Right lung (tissue), 10 donors: ENCODE results near the gene HSP90B1. TPM values are rescaled to one million over a fixed set of nuclear protein-coding genes. Genes with fewer than 3 reads are reported as not detected.

Experiments
- DNase-seq, 2 donors: peaks; one replicate each; pipeline ENCODE4 v3.0.0-alpha.2; 2013
- long read RNA-seq, 8 donors: transcript quantifications; one replicate each; lab custom pipeline, GENCODE V29; 2026
- polyA plus RNA-seq, 5 donors: library from polyadenylated mRNA; unstranded; fragments of 120-200 nt; gene quantifications; one replicate each; pipeline versions ENCODE4 v1.2.1 to v1.2.3, GENCODE V29; 2013; ENCODE audit warnings: inconsistent platforms in 1 of 5, low replicate concordance in 1 of 5; ENCODE audit not compliant: insufficient read length in 5 of 5, insufficient read depth in 1 of 5

The HSP90B1 gene
- polyA plus RNA-seq, result 100 to 1,000 TPM; 664 to 884 (median 802) TPM
- long read RNA-seq, donor 1, transcript HSP90B1-201 (18 exons, 2,858 nt), result major isoform, 52 of 654 reads
- long read RNA-seq, donor 1, transcript HSP90B1-204 (2 exons, 839 nt), result minor isoform, 16 of 654 reads
- long read RNA-seq, donor 1, partial matches to known transcripts, result 512 of 654 reads
- long read RNA-seq, donor 1, other reads (novel, unspliced or antisense), result 67 of 654 reads
- long read RNA-seq, donor 2, transcript HSP90B1-201 (18 exons, 2,858 nt), result major isoform, 49 of 271 reads
- long read RNA-seq, donor 2, partial matches to known transcripts, result 207 of 271 reads
- long read RNA-seq, donor 2, other reads (novel, unspliced or antisense), result 13 of 271 reads
- long read RNA-seq, donor 3, transcript HSP90B1-201 (18 exons, 2,858 nt), result major isoform, 51 of 591 reads
- long read RNA-seq, donor 3, transcript HSP90B1-204 (2 exons, 839 nt), result minor isoform, 8 of 591 reads
- long read RNA-seq, donor 3, partial matches to known transcripts, result 497 of 591 reads
- long read RNA-seq, donor 3, other reads (novel, unspliced or antisense), result 32 of 591 reads
- long read RNA-seq, donor 4, transcript HSP90B1-201 (18 exons, 2,858 nt), result major isoform, 22 of 329 reads
- long read RNA-seq, donor 4, transcript HSP90B1-204 (2 exons, 839 nt), result minor isoform, 5 of 329 reads
- long read RNA-seq, donor 4, partial matches to known transcripts, result 295 of 329 reads
- long read RNA-seq, donor 4, other reads (novel, unspliced or antisense), result 5 of 329 reads
- long read RNA-seq, donor 5, transcript HSP90B1-204 (2 exons, 839 nt), result minor isoform, 7 of 683 reads
- long read RNA-seq, donor 5, transcript HSP90B1-201 (18 exons, 2,858 nt), result major isoform, 58 of 683 reads
- long read RNA-seq, donor 5, partial matches to known transcripts, result 566 of 683 reads
- long read RNA-seq, donor 5, other reads (novel, unspliced or antisense), result 49 of 683 reads
- long read RNA-seq, donor 6, transcript HSP90B1-201 (18 exons, 2,858 nt), result major isoform, 52 of 529 reads
- long read RNA-seq, donor 6, transcript HSP90B1-204 (2 exons, 839 nt), result minor isoform, 8 of 529 reads
- long read RNA-seq, donor 6, partial matches to known transcripts, result 437 of 529 reads
- long read RNA-seq, donor 6, other reads (novel, unspliced or antisense), result 32 of 529 reads
- long read RNA-seq, donor 7, transcript HSP90B1-201 (18 exons, 2,858 nt), result major isoform, 95 of 393 reads
- long read RNA-seq, donor 7, partial matches to known transcripts, result 246 of 393 reads
- long read RNA-seq, donor 7, other reads (novel, unspliced or antisense), result 50 of 393 reads
- long read RNA-seq, donor 8, transcript HSP90B1-201 (18 exons, 2,858 nt), result major isoform, 14 of 113 reads
- long read RNA-seq, donor 8, partial matches to known transcripts, result 89 of 113 reads
- long read RNA-seq, donor 8, other reads (novel, unspliced or antisense), result 7 of 113 reads

DNA sequence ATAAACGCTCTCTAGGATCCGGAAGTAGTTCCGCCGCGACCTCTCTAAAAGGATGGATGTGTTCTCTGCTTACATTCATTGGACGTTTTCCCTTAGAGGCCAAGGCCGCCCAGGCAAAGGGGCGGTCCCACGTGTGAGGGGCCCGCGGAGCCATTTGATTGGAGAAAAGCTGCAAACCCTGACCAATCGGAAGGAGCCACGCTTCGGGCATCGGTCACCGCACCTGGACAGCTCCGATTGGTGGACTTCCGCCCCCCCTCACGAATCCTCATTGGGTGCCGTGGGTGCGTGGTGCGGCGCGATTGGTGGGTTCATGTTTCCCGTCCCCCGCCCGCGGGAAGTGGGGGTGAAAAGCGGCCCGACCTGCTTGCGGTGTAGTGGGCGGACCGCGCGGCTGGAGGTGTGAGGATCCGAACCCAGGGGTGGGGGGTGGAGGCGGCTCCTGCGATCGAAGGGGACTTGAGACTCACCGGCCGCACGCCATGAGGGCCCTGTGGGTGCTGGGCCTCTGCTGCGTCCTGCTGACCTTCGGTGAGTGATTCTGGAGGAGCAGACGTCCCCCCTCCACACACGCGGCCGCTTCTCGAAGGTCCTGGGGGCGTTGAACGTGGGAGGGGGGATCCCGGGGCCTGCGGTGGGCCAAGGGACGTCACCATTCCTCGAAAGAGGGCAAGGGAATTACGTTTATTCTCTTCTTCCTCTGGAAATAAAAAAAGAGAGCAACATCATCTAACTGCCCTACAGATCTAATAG, at the start of gene HSP90B1:
Gene HSP90B1, plus strand, starts transcription at position 377 of the 753 bp plus-strand sequence. Its CDS starts 106 bp downstream, at position 483.
- DNase-seq, result peak; percentile 99 to 100

DNA sequence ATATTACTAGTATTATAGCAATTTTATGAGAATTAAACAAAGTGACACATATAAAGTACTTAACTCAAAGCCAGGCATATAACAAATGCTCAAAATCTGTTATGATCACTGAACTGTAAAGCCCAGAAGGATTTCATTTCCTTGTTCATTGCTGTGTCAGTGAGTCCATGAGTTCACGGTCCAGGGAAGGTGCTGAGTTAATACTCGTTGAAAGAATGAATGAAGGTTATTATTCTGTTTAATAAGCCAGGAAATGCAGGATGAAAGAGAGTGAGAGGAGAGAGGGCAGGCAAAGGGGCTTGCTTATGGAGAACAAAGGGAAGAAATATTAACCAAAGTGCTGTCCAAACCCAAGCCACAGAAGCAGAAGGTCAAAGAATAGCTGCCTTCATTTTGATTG, 48.9 kb upstream of the HSP90B1 start:
- no peak for DNase-seq

- DNase-seq, result no peak
Observed at GRCh38 chr12:103882861-103883596, 47.2 kb upstream of the HSP90B1 start.

DNA sequence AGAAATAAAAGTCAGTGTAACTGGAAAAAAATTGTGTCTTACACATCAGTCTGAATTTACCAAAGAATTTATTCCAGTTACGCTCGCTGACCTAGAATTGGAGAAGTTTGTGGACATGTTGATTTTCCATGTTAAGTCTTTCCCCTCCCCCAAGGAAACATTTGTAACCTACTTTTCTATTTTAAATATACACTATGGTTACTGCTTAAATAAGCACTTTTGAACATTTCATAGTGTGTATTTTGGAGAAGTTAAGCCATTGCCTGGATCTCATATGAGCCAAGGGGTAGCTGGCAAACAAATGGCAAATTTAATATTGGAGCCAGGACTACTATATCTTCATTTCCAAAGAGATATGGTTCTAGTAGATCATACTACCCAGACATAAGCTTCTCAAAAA, 46.3 kb upstream of the HSP90B1 start:
- DNase-seq, result no peak

DNA sequence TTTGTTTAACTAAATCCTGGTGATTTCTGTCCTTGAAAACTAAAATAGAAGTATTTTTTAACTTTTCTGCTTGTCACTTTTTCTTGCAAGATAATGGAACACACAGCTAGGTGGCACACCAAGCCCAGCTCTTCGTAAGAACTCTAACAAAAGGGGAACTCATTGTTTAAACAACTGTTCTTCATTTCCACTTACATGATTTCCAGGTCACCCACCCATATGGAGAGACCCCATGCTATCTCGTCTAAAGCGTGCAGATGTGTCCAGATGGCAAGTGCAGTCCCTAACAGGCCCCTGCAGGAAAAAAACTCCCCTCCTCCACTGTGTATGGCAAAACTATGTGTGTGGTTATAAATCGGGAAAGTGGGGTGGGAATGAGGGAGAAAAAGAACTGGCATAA, 45.9 kb upstream of the HSP90B1 start:
- peak in 1 of 2 donors; percentile 14 for DNase-seq

GRCh38 chr12:103886195-103886797, 43.9 kb upstream of the HSP90B1 start:
- no peak for DNase-seq

GRCh38 chr12:103887738-103888137, 42.5 kb upstream of the HSP90B1 start:
- no peak for DNase-seq

- no peak for DNase-seq
Observed at GRCh38 chr12:103897316-103897715, 32.9 kb upstream of the HSP90B1 start.

DNA sequence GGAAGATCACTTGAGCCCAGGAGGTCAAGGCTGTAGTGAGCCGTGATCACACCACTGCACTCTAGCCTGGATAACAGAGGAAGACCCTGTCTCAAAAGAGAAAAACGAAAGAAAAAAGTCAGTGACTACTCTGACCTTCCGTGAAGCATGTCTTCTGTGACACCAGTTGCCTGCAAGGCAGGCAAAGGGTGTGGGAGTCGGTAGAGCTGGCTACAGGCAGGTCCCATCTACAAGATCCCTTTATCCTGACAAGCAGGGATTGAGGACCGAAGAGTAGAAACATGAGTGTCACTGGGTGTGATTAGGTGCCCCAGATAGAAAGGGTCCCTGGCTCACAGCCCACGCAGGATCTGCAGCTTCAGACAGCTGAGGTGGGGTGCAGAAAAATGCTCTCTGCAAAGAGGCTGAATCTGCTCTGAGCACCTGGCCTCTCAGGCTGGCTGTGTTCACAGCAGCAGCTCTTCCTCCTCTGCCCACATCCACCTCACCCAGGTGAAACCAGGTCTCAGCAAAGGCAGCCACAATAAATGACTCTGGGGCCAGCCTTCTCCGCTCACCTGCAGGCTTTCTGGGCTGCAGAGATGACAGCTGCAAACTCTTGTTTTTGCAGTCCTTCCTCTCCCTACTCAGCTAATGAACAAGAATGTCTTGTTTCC, 28.6 kb upstream of the HSP90B1 start:
- DNase-seq, result no peak

DNA sequence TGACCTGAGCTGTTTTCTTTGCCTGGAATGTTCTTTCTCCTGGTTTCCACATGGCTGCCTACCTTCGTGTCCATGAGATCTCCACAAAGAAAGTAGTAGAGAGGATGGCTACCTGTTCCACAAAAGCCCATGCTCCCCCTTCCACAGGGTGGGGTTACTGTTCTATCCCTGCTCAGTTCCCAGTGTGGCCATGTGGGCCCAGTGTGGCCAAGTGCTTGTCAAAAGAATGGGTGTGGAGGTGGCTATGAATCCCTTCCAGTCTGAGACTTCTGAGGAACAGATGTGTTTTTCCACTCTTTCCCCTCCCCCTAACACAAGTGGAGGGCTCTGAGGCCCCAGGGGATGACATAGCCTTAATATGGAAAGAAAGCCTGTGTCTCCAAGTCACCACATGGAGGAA, 26.2 kb upstream of the HSP90B1 start:
- DNase-seq, result no peak

- DNase-seq, result no peak
Observed at GRCh38 chr12:103905730-103906349, 24.4 kb upstream of the HSP90B1 start.

GRCh38 chr12:103908246-103908541, 22.0 kb upstream of the HSP90B1 start:
- no peak for DNase-seq

DNA sequence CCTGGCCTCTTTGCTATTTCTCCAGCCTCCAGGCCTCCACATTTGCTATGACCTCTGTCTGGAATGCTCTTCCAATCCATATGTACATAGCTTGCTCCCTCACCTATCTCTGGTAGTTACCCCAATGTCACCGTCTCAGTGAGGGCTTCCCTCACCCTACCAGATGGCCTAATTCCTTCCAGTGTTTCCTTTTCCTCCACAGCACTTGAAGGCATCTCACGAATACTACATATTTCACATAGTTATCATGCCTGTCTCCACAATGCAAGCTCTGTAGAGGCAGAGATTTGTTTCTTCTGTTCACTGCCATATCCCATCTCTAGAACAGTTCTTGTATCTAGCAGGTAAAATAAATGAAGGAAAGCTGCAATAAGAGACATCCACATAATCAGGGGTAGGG, 21.3 kb upstream of the HSP90B1 start:
- no peak for DNase-seq

DNA sequence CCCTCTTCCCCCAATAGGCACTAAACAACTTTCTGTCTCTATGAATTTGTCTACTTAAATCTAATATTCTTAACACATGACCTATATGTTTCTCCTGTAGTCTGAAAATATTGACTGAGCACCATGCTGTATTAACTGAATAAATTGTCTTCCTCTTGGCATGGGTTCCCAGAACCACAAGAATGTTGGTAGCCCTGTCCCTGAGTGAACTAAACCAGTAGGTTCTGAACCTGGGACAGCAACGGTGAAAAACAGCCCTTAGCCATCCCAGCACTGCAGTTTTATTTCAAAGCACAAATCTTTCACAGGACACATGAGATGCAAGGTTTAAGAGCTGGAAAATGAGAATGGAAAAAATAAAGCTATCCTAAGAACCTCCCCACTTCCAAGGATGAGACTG, 20.4 kb upstream of the HSP90B1 start:
- DNase-seq, result no peak

DNA sequence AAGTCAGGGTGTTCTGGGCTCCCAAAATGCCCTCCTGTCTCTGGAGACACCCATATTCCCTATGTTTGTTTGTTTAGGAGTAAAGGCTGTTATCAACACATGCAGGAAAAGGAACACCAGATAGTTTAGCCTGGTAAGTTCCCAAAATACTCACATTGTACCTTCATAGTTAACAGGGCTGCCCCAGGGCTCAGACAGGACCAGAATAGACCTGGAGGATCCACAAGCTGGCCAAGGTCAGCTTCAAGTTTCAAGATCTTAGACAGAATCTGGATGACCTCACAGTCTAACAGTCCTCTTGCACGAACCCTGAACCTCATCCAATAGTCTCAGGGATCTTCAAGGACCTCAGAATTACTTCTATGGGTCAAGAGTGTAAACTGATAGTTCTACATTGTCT, 18.1 kb upstream of the HSP90B1 start:
- DNase-seq, result no peak

- DNase-seq, result no peak
Observed at GRCh38 chr12:103913100-103913499, 17.1 kb upstream of the HSP90B1 start.

DNA sequence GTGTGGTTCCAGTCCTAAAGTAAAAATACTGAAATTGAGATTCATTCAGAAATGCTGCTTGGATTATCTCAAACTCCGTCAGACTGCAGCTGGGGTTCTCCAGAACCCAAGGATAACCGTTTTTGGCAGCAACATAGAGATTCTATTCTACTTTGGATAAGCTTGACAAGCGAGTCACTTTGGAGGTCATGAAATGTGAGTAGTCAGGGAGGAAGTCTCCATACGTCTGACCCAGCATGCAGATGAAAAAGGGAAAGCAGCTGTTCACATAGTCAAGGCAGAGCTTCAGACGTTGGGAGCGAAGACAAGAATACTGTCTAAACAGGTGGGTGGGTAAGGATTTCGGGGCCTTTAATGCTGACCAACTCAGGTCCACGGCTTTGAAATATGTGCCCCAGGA, 14.9 kb upstream of the HSP90B1 start:
- no peak for DNase-seq

- DNase-seq, result no peak
Observed at GRCh38 chr12:103917873-103918272, 12.3 kb upstream of the HSP90B1 start.
